Measurements from ENCODE around the gene SORBS1. TPM values are rescaled to one million over a fixed set of nuclear protein-coding genes. Genes with fewer than 3 reads are reported as not detected.

Gene SORBS1
- polyA plus RNA-seq, 1 donor from 2014 or later = 39.5 TPM

- Histone ChIP-seq H3K9ac (ENCODE audit: low read length) (no peak overlapping the region), H3K4me3 (ENCODE audit: low read length) (no peak overlapping the region), H4K20me1 (ENCODE audit: insufficient read depth) (no peaks in the 10 kb centered on the region), H2AFZ (ENCODE audit: low read depth, low read length) (no peak overlapping the region), H3K9me2 (ENCODE audit: insufficient read depth, low read length) (no peaks in the 10 kb centered on the region), H3K9me3 (ENCODE audit: low read length) (no peaks in the 10 kb centered on the region), H3K4me2 (ENCODE audit: low read length) (no peak overlapping the region), H3K27me3 (ENCODE audit: insufficient read depth, low read depth, low read length) (no peaks in the 10 kb centered on the region), H3K27ac (ENCODE audit: low read length) (no peak overlapping the region), H3F3A (ENCODE audit: insufficient read depth, low read length, poor library complexity, severe bottlenecking) (no peaks in the 10 kb centered on the region), H3K79me2 (replicated peaks; ENCODE audit: insufficient read depth, low read length) (no peaks in the 10 kb centered on the region), H3K36me3 (ENCODE audit: insufficient read depth, low read length) (no peaks in the 10 kb centered on the region)
- TF ChIP-seq POLR2AphosphoS5 (IDR thresholded peaks at IDR 0.05) (no peak), EP300 (conservative IDR thresholded peaks at IDR 0.05; ENCODE audit: poor library complexity, severe bottlenecking) (no peak), SMC3 (conservative IDR thresholded peaks at IDR 0.05; ENCODE audit: poor library complexity) (no peak), REST (IDR thresholded peaks at IDR 0.05; ENCODE audit: borderline replicate concordance) (no peak), EZH2 (IDR thresholded peaks at IDR 0.05; ENCODE audit: borderline replicate concordance, insufficient read depth, low read length, poor library complexity, severe bottlenecking) (no peak), RAD21 (conservative IDR thresholded peaks at IDR 0.05) (no peak), TAF1 (IDR thresholded peaks at IDR 0.05; ENCODE audit: low read depth) (no peak), MXI1 (conservative IDR thresholded peaks at IDR 0.05; ENCODE audit: poor library complexity, severe bottlenecking) (no peak)
- TF ChIP-seq, protein P1, sequence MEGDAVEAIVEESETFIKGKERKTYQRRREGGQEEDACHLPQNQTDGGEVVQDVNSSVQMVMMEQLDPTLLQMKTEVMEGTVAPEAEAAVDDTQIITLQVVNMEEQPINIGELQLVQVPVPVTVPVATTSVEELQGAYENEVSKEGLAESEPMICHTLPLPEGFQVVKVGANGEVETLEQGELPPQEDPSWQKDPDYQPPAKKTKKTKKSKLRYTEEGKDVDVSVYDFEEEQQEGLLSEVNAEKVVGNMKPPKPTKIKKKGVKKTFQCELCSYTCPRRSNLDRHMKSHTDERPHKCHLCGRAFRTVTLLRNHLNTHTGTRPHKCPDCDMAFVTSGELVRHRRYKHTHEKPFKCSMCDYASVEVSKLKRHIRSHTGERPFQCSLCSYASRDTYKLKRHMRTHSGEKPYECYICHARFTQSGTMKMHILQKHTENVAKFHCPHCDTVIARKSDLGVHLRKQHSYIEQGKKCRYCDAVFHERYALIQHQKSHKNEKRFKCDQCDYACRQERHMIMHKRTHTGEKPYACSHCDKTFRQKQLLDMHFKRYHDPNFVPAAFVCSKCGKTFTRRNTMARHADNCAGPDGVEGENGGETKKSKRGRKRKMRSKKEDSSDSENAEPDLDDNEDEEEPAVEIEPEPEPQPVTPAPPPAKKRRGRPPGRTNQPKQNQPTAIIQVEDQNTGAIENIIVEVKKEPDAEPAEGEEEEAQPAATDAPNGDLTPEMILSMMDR (IDR thresholded peaks at IDR 0.05; ENCODE audit: poor library complexity, severe bottlenecking) = no peak
Measured at GRCh38 chr10:95304463-95304862, 256.7 kb downstream of the SORBS1 start.

DNA sequence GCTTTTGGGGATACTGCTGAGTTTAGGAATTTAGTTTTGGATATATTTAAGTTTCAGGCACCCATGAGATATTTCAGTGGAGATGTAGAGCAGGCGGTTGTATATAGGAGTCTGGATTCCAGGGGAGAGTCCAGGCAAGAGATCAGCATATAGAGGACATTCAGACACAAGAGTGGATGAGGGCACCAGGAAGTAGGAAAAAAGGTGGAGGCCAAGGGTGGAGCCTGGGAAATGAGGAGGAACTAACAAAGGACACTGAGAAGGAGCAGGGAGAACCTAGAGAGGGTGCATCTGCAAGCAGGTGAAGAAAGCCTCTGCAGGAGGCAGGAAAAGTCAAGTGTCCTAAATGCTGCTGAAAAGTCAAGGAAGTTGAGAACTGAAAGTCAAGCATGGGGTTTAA lies 257.2 kb downstream of the SORBS1 start:
- Histone ChIP-seq H4K20me1 (ENCODE audit: insufficient read depth) (no peaks in the 10 kb centered on the region), H3K79me2 (replicated peaks; ENCODE audit: insufficient read depth, low read length) (no peaks in the 10 kb centered on the region), H3F3A (ENCODE audit: insufficient read depth, low read length, poor library complexity, severe bottlenecking) (no peaks in the 10 kb centered on the region), H3K4me2 (ENCODE audit: low read length) (no peak overlapping the region), H3K9me2 (ENCODE audit: insufficient read depth, low read length) (no peaks in the 10 kb centered on the region), H3K27ac (ENCODE audit: low read length) (no peak overlapping the region), H3K27me3 (ENCODE audit: insufficient read depth, low read depth, low read length) (no peaks in the 10 kb centered on the region), H3K36me3 (ENCODE audit: insufficient read depth, low read length) (no peaks in the 10 kb centered on the region), H3K4me3 (ENCODE audit: low read length) (no peak overlapping the region), H3K9me3 (ENCODE audit: low read length) (no peaks in the 10 kb centered on the region), H2AFZ (ENCODE audit: low read depth, low read length) (no peak overlapping the region), H3K9ac (ENCODE audit: low read length) (no peak overlapping the region)
- no peak for TF ChIP-seq TAF1 (IDR thresholded peaks at IDR 0.05; ENCODE audit: low read depth)
- TF ChIP-seq EZH2 (IDR thresholded peaks at IDR 0.05; ENCODE audit: borderline replicate concordance, insufficient read depth, low read length, poor library complexity, severe bottlenecking) = no peak
- no peak for TF ChIP-seq RAD21 (conservative IDR thresholded peaks at IDR 0.05)
- TF ChIP-seq, protein P1 (IDR thresholded peaks at IDR 0.05; ENCODE audit: poor library complexity, severe bottlenecking) = no peak
- TF ChIP-seq EP300 (conservative IDR thresholded peaks at IDR 0.05; ENCODE audit: poor library complexity, severe bottlenecking) = no peak
- no peak for TF ChIP-seq MXI1 (conservative IDR thresholded peaks at IDR 0.05; ENCODE audit: poor library complexity, severe bottlenecking)
- TF ChIP-seq SMC3 (conservative IDR thresholded peaks at IDR 0.05; ENCODE audit: poor library complexity) = no peak
- TF ChIP-seq REST (IDR thresholded peaks at IDR 0.05; ENCODE audit: borderline replicate concordance) = no peak
- no peak for TF ChIP-seq POLR2AphosphoS5 (IDR thresholded peaks at IDR 0.05)

Data from neural cell (in vitro differentiated cells).